Activated naive CD4-positive, alpha-beta T cell treated with anti-CD3 and anti-CD28 coated beads, Interleukin-2, amount 50 U/mL, for 24 hours (primary cell): Measurements from ENCODE around the gene MYO9A.
"Not testable (repeated sequence)": the region's sequence is repeated elsewhere in the genome, so short reads cannot be mapped to it uniquely, and the experiment has no call there.

Source experiments
- H3K27ac Mint-ChIP-seq: one replicate; pipeline ENCODE4 v1.8.0; 2021; ENCODE audit warnings: mild to moderate bottlenecking, mixed read lengths
- H3K27me3 Mint-ChIP-seq: one replicate; pipeline ENCODE4 v1.8.0; 2021; ENCODE audit warnings: mixed read lengths
- H3K36me3 Mint-ChIP-seq: one replicate; pipeline ENCODE4 v1.8.0; 2021; ENCODE audit warnings: mixed read lengths
- H3K4me1 Mint-ChIP-seq: one replicate; pipeline ENCODE4 v1.8.0; 2021; ENCODE audit warnings: mixed read lengths
- H3K4me3 Mint-ChIP-seq: one replicate; pipeline ENCODE4 v1.8.0; 2021; ENCODE audit warnings: mild to moderate bottlenecking, mixed read lengths
- H3K9me3 Mint-ChIP-seq: one replicate; pipeline ENCODE4 v1.8.0; 2021; ENCODE audit warnings: mixed read lengths

The MYO9A gene

DNA sequence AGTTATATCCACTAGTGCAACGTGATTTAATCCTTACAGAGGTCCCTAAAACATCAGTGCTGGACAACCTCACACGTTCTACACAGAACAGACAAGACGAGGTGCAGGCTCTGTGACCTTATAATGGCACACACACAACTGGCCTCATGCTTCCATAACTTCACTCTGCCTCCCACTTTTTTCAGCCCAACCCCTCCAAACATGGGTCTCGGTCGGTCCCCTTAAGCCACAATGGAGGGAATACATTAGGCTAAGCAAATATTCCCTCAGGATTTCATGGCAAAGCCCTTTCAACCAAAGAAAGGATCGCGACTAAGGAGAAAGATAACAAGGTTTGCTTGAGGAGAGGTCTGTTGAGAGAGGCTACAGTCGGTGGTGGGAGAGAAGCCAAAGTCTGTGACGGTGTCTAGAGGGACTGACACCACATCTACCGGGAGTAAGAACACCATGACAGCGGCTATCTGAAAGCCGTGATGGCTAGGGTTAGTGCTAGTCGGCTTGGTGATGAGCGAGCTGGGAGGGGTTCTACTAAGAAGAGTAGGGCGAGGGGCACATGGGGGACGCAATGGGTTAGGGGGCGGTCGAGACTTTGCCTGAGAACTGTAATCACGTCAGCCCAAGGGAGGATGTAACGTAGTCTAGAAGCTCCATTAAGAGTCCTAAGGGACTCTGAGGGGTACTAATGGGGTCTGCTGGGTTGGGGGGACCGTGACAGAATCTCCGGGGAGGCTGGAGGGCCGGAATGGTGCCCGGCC is 1.0 kb downstream of the MYO9A start:
- no peaks in the 10 kb centered on the region for H3K36me3 Mint-ChIP-seq
- no peaks in the 10 kb centered on the region for H3K27me3 Mint-ChIP-seq
- H3K4me3 Mint-ChIP-seq: peak overlapping the region; percentile 95
- peak overlapping the region; percentile 85 for H3K27ac Mint-ChIP-seq
- peaks cover 49% of the 10 kb centered on the region for H3K4me1 Mint-ChIP-seq
- H3K9me3 Mint-ChIP-seq: no peaks in the 10 kb centered on the region

DNA sequence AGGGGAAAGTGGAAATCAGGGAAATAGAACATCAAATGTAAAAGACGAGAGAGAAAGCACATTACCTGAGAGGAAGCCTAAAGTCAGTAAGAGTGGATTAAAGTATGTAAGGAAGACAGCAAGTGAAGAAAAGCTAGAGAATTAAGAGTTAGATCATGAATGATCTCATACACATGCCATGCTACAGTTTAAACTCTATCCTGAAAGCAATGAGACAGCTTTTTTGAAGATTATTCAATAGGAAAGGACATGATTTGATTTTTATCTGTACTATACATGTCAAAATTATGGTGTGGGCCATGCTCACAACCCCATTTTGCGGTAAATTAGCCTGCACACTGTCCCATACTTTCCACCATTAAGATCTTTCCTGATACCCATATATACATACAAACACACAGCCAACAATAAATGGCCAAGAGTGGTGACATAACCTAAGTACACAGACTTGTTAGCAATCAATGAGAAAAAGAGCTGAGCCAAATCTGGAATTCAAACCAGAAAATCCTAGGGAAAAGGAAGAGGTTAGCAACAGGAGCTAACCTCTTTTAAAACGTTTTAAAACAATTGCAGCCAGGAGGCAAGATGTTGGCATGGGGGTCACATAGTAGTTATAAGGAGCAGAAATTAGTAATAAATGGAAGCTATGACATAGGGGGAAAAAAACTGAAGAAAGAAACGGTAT is 4.5 kb downstream of the MYO9A start:
- Mint-ChIP-seq H3K4me1 (peaks cover 43% of the 10 kb centered on the region), H3K36me3 (no peaks in the 10 kb centered on the region), H3K9me3 (no peaks in the 10 kb centered on the region), H3K27ac (no peak overlapping the region), H3K4me3 (no peak overlapping the region), H3K27me3 (no peaks in the 10 kb centered on the region)

GRCh38 chr15:72112805-72113204 is 5.1 kb downstream of the MYO9A start:
- Mint-ChIP-seq H3K27me3 (no peaks in the 10 kb centered on the region), H3K36me3 (no peaks in the 10 kb centered on the region)

DNA sequence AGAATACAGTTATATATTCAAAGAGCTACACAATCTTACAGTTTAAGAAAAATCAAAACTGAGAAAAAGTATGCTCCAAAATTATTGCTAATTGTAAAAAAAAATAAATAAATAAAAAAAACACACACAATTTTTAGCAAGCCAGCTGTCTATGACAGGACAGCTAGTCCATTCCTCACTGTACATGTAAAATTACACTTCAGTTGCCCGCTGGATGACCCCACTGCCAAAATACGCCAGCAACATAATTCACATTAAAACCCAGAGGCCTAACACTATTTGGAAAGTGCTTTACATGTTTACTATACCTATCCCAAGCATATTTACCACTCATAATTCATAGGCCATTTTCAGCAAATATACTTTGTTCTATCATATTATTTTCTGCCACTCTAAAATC is 5.8 kb downstream of the MYO9A start:
- Mint-ChIP-seq H3K4me1 (peaks cover 46% of the 10 kb centered on the region), H3K27me3 (no peaks in the 10 kb centered on the region)

More at GRCh38 chr15:72112805-72113204, 5.1 kb downstream of the MYO9A start:
- H3K9me3 Mint-ChIP-seq: no peaks in the 10 kb centered on the region
- no peak overlapping the region for H3K4me3 Mint-ChIP-seq
- H3K27ac Mint-ChIP-seq: no peak overlapping the region
- peaks cover 46% of the 10 kb centered on the region for H3K4me1 Mint-ChIP-seq

DNA sequence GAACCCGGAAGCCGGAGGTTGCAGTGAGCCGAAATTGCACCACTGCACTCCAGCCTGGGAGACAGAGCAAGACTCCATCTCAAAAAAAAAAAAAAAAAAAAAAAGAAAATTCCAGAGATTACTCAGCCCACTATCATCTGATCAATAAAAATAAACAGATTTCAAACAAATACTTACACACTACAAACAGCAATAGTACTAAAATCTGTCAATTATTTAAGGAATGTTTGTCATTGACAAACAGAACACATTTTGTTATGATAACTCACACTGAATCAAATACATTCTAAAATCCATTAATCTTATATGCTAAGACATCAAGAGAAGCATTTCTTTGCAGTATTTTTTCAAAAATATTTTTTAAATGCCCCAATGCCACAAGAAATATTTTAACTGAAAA is 7.6 kb downstream of the MYO9A start:
- H3K9me3 Mint-ChIP-seq: no peaks in the 10 kb centered on the region
- H3K27me3 Mint-ChIP-seq: no peaks in the 10 kb centered on the region
- no peak overlapping the region for H3K4me3 Mint-ChIP-seq
- no peak overlapping the region for H3K27ac Mint-ChIP-seq
- peaks cover 29% of the 10 kb centered on the region for H3K4me1 Mint-ChIP-seq
- H3K36me3 Mint-ChIP-seq: no peaks in the 10 kb centered on the region

More for the DNA sequence above, 5.8 kb downstream of the MYO9A start:
- Mint-ChIP-seq H3K36me3 (no peaks in the 10 kb centered on the region), H3K4me3 (no peak overlapping the region), H3K27ac (no peak overlapping the region), H3K9me3 (no peaks in the 10 kb centered on the region)

DNA sequence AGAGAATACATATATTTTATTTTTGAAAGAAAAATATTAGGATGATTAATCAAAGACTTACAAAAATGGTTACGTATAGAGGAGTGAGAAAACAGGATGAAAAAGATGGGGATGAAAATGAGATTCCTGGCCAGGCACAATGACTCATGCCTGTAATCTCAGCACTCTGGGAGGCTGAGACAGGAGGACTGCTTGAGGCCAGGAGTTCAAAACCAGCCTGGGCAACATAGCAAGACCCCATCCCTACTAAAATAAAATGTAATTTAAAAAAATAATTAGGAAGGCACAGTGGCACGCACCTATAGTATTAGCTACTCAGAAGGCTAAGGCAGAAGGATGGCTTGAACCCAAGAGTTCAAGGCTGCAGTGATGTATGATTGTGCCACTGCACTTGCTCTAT is 11.9 kb downstream of the MYO9A start:
- Mint-ChIP-seq H3K27me3 (no peaks in the 10 kb centered on the region), H3K4me1 (peaks cover 26% of the 10 kb centered on the region), H3K27ac (no peak overlapping the region), H3K9me3 (no peaks in the 10 kb centered on the region), H3K4me3 (no peak overlapping the region), H3K36me3 (no peaks in the 10 kb centered on the region)

GRCh38 chr15:72105111-72105510 is 12.8 kb downstream of the MYO9A start:
- Mint-ChIP-seq H3K4me1 (peaks cover 23% of the 10 kb centered on the region), H3K9me3 (no peaks in the 10 kb centered on the region), H3K4me3 (no peak overlapping the region), H3K36me3 (no peaks in the 10 kb centered on the region), H3K27ac (no peak overlapping the region), H3K27me3 (no peaks in the 10 kb centered on the region)

DNA sequence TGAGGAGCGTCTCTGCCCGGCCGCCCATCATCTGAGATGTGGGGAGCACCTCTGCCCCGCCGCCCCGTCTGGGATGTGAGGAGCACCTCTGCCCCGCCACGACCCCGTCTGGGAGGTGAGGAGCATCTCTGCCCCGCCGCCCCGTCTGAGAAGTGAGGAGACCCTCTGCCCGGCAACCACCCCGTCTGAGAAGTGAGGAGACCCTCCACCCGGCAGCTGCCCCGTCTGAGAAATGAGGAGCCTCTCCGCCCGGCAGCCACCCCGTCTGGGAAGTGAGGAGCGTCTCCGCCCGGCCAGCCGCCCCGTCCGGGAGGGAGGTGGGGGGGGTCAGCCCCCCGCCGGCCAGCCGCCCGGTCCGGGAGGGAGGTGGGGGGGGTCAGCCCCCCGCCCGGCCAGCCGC is 17.4 kb downstream of the MYO9A start:
- H3K4me1 Mint-ChIP-seq: peaks cover 19% of the 10 kb centered on the region
- H3K9me3 Mint-ChIP-seq, H3K27me3 Mint-ChIP-seq, H3K36me3 Mint-ChIP-seq, H3K27ac Mint-ChIP-seq, H3K4me3 Mint-ChIP-seq: not testable (repeated sequence)

DNA sequence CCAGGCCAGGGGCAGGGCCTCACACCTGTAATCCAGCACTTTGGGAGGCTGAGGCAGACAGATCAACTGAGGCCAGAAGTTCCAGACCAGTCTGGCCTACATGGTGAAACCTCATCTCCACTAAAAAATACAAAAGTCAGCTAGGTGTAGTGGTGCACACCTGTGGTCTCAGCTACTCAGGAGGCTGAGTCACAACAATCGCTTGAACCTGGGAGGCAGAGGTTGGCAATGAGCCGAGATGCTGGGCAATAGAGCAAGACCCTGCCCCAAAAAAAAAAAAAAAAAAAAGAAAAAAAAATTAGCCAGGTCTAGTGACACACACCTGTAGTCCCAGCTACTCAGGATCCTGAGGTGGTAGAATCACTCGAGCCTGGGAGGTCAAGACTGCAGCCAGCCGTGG is 18.8 kb downstream of the MYO9A start:
- H3K4me1 Mint-ChIP-seq: peaks cover 12% of the 10 kb centered on the region
- H3K4me3 Mint-ChIP-seq: no peak overlapping the region
- no peaks in the 10 kb centered on the region for H3K27me3 Mint-ChIP-seq
- no peak overlapping the region for H3K27ac Mint-ChIP-seq
- peaks cover 10% of the 10 kb centered on the region for H3K36me3 Mint-ChIP-seq
- no peaks in the 10 kb centered on the region for H3K9me3 Mint-ChIP-seq

DNA sequence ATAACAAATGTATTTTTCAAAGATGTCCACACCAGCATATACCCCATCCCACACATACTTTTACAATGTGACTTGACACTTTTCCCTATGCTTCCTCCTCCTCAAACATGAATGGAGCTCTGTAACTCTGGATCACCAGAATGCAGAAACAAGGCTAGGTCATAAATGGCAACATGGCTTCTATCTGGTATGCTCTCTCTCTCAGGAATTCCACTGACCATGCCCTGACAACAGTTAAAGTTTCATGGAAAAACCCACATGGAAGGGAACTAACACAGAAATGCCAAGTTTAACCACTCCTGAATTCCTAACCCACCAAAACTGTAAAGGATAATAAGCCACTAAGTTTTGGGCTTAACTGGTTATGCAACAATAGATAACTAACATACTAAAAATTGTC is 19.9 kb downstream of the MYO9A start:
- no peak overlapping the region for H3K4me3 Mint-ChIP-seq
- peaks cover 10% of the 10 kb centered on the region for H3K36me3 Mint-ChIP-seq
- H3K4me1 Mint-ChIP-seq: peaks cover 4% of the 10 kb centered on the region
- no peaks in the 10 kb centered on the region for H3K27me3 Mint-ChIP-seq
- no peaks in the 10 kb centered on the region for H3K9me3 Mint-ChIP-seq
- no peak overlapping the region for H3K27ac Mint-ChIP-seq

DNA sequence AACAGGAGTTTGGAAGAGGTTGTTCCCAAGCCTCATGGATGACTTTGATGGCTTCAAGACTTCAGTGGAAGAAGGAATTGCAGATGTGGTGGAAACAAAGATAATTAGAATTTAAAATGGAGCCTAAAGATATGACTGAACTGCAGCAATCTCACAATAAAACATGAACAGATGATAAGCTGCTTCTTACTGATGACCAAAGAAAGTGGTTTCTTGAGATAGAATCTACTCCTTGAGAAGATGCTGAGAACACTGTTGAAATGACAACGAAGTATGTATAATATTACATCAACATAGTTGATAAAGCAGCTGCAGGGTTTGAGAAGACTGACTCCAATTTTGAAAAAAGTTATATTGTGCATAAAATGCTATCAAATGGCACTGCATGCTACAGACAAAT is 21.2 kb downstream of the MYO9A start:
- no peaks in the 10 kb centered on the region for H3K27me3 Mint-ChIP-seq
- H3K9me3 Mint-ChIP-seq: no peaks in the 10 kb centered on the region
- no peak overlapping the region for H3K4me3 Mint-ChIP-seq
- H3K4me1 Mint-ChIP-seq: peaks cover 7% of the 10 kb centered on the region
- peaks cover 15% of the 10 kb centered on the region for H3K36me3 Mint-ChIP-seq
- H3K27ac Mint-ChIP-seq: no peak overlapping the region

GRCh38 chr15:72092691-72093090 is 25.3 kb downstream of the MYO9A start:
- Mint-ChIP-seq H3K4me3 (no peak overlapping the region), H3K9me3 (no peaks in the 10 kb centered on the region), H3K27ac (peak overlapping the region; percentile 38), H3K4me1 (peaks cover 13% of the 10 kb centered on the region), H3K27me3 (no peaks in the 10 kb centered on the region), H3K36me3 (peaks cover 24% of the 10 kb centered on the region)

GRCh38 chr15:72092006-72092405 is 25.9 kb downstream of the MYO9A start:
- peaks cover 13% of the 10 kb centered on the region for H3K4me1 Mint-ChIP-seq
- no peak overlapping the region for H3K27ac Mint-ChIP-seq
- no peak overlapping the region for H3K4me3 Mint-ChIP-seq
- H3K27me3 Mint-ChIP-seq: no peaks in the 10 kb centered on the region
- H3K9me3 Mint-ChIP-seq: no peaks in the 10 kb centered on the region
- H3K36me3 Mint-ChIP-seq: peaks cover 26% of the 10 kb centered on the region

DNA sequence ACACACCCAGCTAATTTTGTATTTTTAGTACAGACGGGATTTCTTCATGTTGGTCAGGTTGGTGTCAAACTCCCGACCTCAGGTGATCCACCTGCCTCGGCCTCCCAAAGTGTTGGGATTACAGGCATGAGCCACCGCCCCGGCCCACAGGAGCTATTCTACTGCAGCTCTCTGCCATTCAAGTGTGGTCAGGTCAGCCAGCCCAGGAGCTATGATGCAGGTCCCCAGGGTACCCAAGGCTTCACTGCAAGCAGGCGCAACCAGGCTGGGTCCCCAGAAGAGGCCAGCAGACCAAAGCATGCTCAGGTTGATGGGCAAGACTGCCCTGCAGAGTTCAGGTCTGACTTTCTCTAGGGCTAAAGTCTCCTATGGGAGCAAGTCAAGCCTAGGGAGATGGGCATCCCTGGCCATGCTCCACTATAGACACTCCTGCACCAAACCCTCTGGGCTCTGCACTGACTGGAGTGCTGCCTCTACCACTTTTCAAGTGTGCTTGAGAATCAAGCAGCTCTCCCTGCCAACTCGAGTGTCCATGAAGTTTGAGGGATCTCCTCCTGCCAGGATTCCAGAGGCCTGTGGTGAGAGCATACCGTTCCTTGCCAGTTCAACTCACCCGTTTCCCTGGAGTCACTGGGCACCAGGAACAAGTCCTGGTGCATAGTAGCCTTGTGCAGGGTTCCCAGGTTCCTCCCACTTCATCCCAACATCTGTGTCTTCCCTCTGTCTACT is 30.9 kb downstream of the MYO9A start:
- H3K4me3 Mint-ChIP-seq: no peak overlapping the region
- peaks cover 14% of the 10 kb centered on the region for H3K9me3 Mint-ChIP-seq
- no peak overlapping the region for H3K27ac Mint-ChIP-seq
- no peaks in the 10 kb centered on the region for H3K27me3 Mint-ChIP-seq
- peaks cover 31% of the 10 kb centered on the region for H3K36me3 Mint-ChIP-seq
- H3K4me1 Mint-ChIP-seq: peaks cover 8% of the 10 kb centered on the region

DNA sequence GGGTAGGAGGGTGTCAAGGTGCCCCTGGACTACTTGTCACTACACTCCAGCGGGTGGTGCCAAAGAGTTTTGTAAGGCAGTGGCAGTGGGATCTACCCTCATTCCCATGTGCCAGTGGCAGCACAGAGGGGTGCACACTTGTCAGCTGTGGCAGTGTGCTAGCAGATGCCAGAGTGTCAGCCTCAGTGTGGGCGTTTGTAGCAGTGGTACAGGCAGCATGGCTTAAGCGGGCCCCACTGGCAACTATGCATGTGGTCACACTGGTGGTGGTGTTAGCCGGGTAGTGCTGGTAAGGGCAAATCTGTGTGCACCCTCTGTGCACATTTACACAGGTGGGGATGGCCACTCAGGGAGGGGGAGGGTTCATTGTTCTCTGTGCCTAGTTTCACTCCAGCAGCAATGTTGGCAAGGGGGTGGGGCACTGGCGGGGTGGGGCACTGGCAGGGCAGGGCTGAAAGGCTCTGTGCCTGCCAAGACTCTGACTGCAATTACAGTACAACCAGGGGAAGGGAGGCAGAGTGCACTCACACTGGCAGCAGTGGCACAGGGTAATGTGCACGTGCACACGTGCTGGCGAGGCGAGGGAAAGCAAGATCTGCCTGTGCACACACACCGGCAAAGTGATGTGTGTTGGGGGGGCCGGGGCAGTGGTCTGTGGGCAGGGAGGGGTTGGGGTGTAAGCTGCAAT is 31.8 kb downstream of the MYO9A start:
- Mint-ChIP-seq H3K27me3 (no peaks in the 10 kb centered on the region), H3K27ac (no peak overlapping the region), H3K36me3 (peaks cover 27% of the 10 kb centered on the region), H3K4me3 (no peak overlapping the region), H3K9me3 (peaks cover 14% of the 10 kb centered on the region), H3K4me1 (peaks cover 6% of the 10 kb centered on the region)
